Activated naive CD8-positive, alpha-beta T cell (primary cell): ENCODE data around the gene CATSPER3.

Experiments used
- H3K27ac Mint-ChIP-seq: one replicate; pipeline ENCODE4 v1.8.0; 2021; ENCODE audit warnings: mixed read lengths
- H3K27me3 Mint-ChIP-seq: one replicate; pipeline ENCODE4 v1.8.0; 2021; ENCODE audit warnings: mixed read lengths
- H3K36me3 Mint-ChIP-seq: one replicate; pipeline ENCODE4 v1.8.0; 2021; ENCODE audit warnings: mixed read lengths
- H3K4me1 Mint-ChIP-seq: one replicate; pipeline ENCODE4 v1.8.0; 2021; ENCODE audit warnings: low read depth, mixed read lengths
- H3K4me3 Mint-ChIP-seq: one replicate; pipeline ENCODE4 v1.8.0; 2021; ENCODE audit warnings: mild to moderate bottlenecking, mixed read lengths
- H3K9me3 Mint-ChIP-seq: one replicate; pipeline ENCODE4 v1.8.0; 2021; ENCODE audit warnings: low read depth, mixed read lengths

CATSPER3 gene

DNA sequence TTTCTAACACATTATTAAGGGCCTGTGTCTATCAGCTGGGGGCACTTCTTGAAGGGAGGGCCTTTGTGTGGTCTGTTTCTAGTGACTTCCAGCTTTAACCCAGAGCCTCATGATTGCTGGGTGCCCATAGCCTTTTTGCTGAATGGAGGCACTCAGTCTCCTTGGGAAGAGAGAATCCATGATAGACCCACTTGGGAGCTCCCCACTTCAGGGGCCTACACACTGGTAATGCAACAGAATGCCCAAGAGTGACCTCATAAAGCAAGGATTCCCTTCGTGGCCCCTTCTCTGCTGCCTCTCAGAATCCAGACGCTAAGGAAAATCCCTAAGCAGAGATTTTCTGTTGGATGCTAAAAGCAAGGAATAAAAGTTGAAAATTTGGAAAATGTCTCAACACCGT lies at the start of gene CATSPER3:
TSS of gene CATSPER3 (plus strand) at position 301 of the 400 bp plus-strand sequence. CDS start at position 386, 85 bp downstream.
- Mint-ChIP-seq H3K4me3 (no peak within 1 kb of the TSS), H3K27ac (no peak within 1 kb of the TSS), H3K27me3 (no peaks in the 10 kb centered on the region), H3K9me3 (no peaks in the 10 kb centered on the region), H3K36me3 (peaks cover 19% of the 10 kb centered on the region), H3K4me1 (peaks cover 26% of the 10 kb centered on the region)

DNA sequence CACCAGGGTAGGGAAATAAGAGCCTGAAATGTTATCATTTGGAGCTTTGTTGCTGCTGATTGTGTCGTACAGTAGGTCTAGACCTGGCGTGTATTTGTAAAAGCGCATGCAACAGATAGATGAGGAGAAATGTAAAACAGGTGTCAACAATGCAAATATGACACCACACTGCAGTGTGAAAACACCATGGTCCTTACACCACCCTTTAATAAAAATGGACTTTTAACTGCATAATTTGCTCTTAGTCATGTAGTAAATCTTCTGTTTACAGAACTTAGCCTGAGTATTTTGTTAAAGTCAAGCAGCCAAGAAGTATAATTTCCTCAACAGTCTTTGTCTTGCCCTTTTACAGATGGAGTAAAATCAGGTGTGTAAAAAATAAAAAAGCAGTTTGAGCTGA lies 48.8 kb upstream of the CATSPER3 start:
- Mint-ChIP-seq H3K9me3 (no peaks in the 10 kb centered on the region), H3K27me3 (no peaks in the 10 kb centered on the region), H3K4me3 (no peak overlapping the region), H3K36me3 (peaks cover 13% of the 10 kb centered on the region), H3K27ac (peak overlapping the region; percentile 5), H3K4me1 (peaks cover 12% of the 10 kb centered on the region)

DNA sequence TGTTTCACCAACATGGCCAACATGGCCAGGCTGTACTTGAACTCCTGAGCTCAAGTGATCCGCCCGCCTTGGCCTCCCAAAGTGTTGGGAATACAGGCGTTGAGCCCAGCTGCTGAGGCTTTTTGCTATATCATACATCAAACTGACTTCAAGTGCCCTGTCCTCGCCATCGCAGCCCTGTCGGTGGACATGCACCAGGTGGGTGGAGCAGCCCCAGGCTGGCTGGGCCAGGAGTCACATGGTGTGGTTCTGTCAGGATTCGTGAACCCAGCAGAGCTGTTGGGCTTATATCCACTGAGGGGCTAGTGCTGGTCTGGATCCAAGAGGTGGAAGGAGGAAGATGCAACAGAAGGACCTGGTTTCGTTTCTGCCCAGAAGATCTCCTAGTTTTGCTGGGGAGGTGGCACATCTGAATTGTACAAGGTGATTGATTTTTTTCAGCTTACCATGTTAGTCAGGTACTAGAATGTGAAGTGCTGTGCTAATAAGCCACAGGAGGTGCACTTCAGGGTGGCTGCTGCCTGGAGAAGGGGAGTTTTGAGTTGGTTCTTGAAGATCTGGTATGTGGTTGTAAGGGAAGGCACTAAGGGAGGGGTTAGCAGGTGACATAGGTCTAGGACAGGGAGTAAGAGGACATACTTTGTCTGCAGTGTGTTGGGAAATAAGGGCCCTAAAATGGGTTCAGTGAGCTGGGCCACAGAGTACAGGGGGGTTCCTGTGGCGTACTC lies 46.7 kb upstream of the CATSPER3 start:
- Mint-ChIP-seq H3K27me3 (no peaks in the 10 kb centered on the region), H3K36me3 (peaks cover 13% of the 10 kb centered on the region), H3K4me1 (peaks cover 12% of the 10 kb centered on the region), H3K4me3 (no peak overlapping the region), H3K9me3 (no peaks in the 10 kb centered on the region), H3K27ac (peak overlapping the region; percentile 1)

DNA sequence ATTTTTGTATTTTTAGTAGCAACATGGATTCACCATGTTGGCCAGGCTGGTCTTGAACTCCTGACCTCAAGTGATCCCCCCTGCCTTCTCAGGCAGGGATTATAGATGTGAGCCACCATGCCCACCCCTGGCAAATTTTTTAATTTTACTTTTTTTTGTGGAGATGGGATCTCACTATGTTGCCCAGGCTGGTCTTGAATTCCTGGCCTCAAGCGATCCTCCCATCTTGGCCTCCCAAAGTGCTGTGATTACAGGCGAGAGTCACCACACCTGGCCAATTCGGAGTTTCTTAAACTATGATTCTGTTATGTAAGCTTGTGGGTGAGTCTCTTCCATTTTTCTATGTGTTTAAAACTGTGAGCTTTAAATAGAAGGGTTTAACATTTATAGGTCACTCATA lies 35.2 kb upstream of the CATSPER3 start:
- Mint-ChIP-seq H3K36me3 (peaks cover 13% of the 10 kb centered on the region), H3K27me3 (no peaks in the 10 kb centered on the region), H3K4me3 (no peak overlapping the region), H3K27ac (no peak overlapping the region), H3K4me1 (no peaks in the 10 kb centered on the region), H3K9me3 (no peaks in the 10 kb centered on the region)

DNA sequence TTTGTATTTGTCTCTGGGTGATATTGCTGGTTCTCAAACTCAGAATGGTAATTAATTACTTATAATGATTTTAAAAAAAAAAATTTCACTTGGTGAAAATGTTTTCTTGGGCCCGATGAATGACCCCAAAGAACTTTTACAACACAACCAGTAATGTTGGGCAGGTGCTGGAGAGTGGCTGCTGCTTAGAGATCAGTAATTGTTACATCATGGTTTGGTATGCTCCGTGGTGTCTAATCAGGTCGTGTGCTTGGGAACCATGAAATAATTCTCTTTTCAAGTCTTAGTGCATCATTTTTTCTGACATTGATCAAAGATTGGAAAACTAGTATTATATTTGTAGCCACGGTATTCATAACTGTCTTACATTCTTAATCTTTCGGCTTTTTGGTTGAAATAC lies 33.5 kb upstream of the CATSPER3 start:
- Mint-ChIP-seq H3K9me3 (no peaks in the 10 kb centered on the region), H3K36me3 (peaks cover 8% of the 10 kb centered on the region), H3K4me3 (no peak overlapping the region), H3K27ac (no peak overlapping the region), H3K27me3 (no peaks in the 10 kb centered on the region), H3K4me1 (no peaks in the 10 kb centered on the region)

DNA sequence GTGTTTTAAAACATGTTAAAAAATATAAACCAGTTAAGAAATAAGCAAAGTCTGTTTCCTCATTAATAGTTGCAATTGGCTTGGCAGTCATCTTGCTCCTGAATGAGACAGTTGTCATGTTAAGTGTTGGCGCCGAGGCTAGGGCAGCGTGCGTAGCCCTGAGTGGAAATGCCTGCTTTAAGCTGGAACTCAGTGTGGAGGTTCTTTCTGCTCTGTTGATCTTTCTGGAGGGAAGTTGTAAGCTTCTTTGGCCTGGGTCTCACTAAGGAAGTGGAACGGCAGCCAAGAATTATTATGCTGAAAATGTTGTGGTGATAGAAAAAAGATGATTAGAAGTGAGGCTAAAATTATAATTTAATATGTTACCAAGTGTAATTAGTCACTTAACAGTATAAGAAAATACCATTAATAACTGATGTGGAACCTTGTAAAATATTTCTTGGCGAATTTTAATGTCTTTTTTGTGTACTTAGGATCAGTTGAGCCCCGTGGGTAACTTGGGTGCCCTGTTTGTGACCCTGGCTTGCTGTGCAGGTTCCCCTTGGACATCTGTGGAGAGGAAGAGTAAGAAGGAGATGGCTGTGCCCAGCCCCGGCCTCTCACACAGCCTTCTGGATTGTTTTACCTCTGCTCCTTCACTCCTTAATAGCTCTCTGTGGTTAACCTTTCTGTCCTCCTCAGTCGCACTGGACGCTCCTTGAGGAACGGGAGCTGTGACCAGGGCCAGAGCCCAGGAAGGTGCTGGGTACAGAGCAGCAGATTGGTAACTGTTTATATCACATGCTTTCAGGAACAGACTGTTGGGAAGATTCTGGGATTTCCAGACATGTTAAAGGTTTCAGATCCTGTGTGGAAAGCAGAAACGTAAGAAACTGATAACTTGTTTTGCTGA lies 31.8 kb upstream of the CATSPER3 start:
- Mint-ChIP-seq H3K9me3 (no peaks in the 10 kb centered on the region), H3K27me3 (no peaks in the 10 kb centered on the region), H3K4me1 (no peaks in the 10 kb centered on the region), H3K36me3 (peaks cover 6% of the 10 kb centered on the region), H3K4me3 (no peak overlapping the region), H3K27ac (no peak overlapping the region)

DNA sequence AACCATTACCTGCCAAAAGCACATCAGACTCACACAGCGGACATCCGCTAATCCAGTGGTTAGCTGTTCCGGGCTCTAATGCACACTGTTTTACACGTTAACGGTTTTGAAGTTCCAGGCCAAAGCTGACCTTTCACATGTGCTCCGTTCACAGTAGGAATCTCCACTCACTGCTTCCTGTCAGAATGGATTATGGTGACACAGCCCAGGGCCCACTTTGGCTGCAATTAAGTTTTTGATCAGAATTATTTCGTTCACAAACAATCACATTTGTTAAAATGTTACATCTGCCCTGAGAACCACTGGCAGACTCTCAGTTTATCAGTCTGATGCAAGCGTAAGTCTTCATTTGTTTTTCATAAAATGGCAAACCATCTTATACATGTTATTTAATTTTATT lies 30.2 kb upstream of the CATSPER3 start:
- Mint-ChIP-seq H3K9me3 (no peaks in the 10 kb centered on the region), H3K27ac (no peak overlapping the region), H3K36me3 (peaks cover 2% of the 10 kb centered on the region), H3K27me3 (no peaks in the 10 kb centered on the region), H3K4me3 (no peak overlapping the region), H3K4me1 (no peaks in the 10 kb centered on the region)

DNA sequence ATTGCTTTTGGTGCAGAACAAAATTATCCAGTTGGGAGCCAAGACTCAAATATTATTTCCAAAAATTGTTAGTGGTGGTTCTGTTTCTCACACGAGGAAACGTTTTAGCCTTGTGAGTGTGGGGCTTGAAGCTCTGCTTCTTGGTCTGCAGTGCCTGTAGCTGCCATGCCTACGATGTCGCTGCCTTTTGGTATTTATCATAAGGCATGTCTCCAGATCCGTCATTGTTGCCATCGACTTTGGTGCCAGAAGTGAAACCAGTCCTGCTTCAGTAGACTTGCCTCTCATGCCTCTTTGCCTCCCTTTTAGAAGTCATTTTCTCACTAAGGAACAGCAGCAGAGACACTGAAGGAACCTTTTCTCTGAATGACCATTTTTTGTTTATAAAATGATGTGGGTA lies 29.7 kb upstream of the CATSPER3 start:
- H3K27ac Mint-ChIP-seq, result no peak overlapping the region
- H3K4me1 Mint-ChIP-seq, result no peaks in the 10 kb centered on the region
- H3K36me3 Mint-ChIP-seq, result peaks cover 2% of the 10 kb centered on the region

DNA sequence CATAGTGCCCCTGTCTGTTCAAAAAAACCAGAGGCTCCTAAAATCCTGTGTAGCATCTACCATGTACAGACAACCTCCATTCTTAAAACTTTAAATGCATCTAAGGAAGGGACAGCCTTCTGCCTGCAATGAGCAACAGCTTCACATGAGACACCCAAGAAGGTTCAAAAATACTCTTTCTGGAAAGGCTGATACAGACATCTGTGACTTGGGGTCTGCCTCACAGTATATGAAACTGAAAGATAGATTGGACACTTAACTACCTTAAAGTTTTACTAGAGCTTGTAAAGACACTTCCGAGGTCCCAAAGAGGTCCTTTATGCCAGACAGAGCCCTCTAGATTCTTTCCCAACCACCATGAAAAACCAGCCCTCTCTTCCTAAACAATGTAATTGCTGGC lies 28.2 kb upstream of the CATSPER3 start:
- peaks cover 2% of the 10 kb centered on the region for H3K36me3 Mint-ChIP-seq
- H3K4me3 Mint-ChIP-seq, result no peak overlapping the region
- H3K27ac Mint-ChIP-seq, result no peak overlapping the region
- H3K4me1 Mint-ChIP-seq, result no peaks in the 10 kb centered on the region
- no peaks in the 10 kb centered on the region for H3K27me3 Mint-ChIP-seq
- no peaks in the 10 kb centered on the region for H3K9me3 Mint-ChIP-seq

More for the DNA sequence above, 29.7 kb upstream of the CATSPER3 start:
- Mint-ChIP-seq H3K27me3 (no peaks in the 10 kb centered on the region), H3K9me3 (no peaks in the 10 kb centered on the region), H3K4me3 (no peak overlapping the region)

DNA sequence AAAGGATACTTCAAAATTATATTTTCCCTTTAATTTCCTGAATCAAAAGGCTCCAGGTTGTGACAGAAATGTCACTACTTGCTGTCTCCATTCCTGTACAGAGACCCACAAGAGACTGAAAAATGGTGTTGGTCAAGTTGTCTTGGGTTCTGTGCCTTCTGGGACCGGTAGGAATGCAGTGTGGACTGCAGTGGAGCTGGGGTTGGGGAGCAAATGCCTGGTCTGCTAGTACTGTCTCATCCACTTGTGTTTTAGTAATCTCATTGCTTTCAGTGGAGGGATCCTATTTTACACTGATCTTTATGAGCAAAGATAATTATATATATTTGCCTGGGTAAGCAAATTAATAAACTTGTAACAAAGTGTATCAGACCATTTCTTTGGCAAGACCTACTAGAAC lies 24.2 kb upstream of the CATSPER3 start:
- Mint-ChIP-seq H3K4me1 (no peaks in the 10 kb centered on the region), H3K9me3 (no peaks in the 10 kb centered on the region), H3K36me3 (peaks cover 2% of the 10 kb centered on the region), H3K4me3 (no peak overlapping the region), H3K27ac (no peak overlapping the region), H3K27me3 (no peaks in the 10 kb centered on the region)

DNA sequence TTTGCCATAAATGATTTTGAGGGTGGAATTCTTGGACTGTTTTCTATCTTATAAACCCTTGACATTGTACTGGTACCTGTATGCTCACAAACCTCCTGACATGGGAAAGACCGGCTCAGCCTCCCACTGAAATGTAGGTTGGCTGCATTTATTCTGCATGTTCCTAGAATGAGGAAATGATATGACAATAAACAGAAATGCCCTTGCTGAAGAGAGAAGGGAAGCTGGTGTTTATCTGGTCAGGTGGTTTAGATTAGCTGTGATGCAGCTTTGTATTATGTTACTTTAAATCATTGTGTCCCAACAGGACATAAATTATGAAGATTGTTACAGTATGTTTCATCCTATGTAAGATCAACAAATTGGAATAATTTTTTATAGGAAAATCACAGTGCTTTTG lies 23.1 kb upstream of the CATSPER3 start:
- no peak overlapping the region for H3K27ac Mint-ChIP-seq
- H3K4me3 Mint-ChIP-seq, result no peak overlapping the region
- H3K9me3 Mint-ChIP-seq, result no peaks in the 10 kb centered on the region

DNA sequence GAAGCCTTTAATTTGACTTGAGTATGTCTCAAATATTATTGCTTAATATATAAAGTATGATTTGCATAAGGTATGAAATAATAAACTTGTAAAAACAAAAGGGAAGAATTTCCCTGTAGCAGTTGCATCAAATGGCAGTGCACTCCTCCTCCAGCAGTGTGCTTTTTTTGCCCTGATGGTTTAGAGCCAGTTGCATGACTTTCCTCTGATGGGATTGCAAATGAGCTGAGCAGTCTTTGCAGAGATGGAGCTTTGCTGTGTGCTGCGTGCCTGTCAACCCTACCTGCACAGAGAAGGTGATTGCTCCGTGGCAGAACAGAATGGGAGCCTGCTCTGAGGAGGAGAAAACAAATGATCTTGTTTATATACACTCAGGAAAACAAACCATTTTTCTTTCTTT lies 22.7 kb upstream of the CATSPER3 start:
- H3K36me3 Mint-ChIP-seq, result peaks cover 4% of the 10 kb centered on the region
- no peaks in the 10 kb centered on the region for H3K27me3 Mint-ChIP-seq
- H3K4me3 Mint-ChIP-seq, result no peak overlapping the region
- no peak overlapping the region for H3K27ac Mint-ChIP-seq
- no peaks in the 10 kb centered on the region for H3K4me1 Mint-ChIP-seq
- no peaks in the 10 kb centered on the region for H3K9me3 Mint-ChIP-seq

More for the DNA sequence above, 23.1 kb upstream of the CATSPER3 start:
- Mint-ChIP-seq H3K36me3 (peaks cover 2% of the 10 kb centered on the region), H3K27me3 (no peaks in the 10 kb centered on the region), H3K4me1 (no peaks in the 10 kb centered on the region)

DNA sequence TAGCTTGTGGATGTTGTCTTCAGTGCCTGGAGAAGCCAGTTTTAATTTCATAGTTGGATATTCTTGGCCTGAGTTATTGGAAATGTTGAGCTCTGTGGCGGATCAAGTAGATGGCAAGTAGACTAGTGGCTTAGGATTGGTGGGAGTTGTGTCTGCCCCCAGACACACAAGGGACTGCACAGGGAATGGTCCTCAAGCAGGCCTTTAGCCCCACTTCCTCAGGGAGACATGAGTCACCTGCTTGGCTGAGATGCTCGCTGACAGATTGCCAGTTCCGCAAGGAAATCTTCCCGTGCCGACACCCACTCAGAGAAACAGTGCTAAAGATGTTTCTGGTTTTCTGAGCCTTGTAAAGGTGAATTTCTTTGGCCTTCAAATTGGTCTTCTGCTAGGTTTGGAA lies 18.8 kb upstream of the CATSPER3 start:
- H3K9me3 Mint-ChIP-seq, result no peaks in the 10 kb centered on the region
- no peaks in the 10 kb centered on the region for H3K27me3 Mint-ChIP-seq
- no peak overlapping the region for H3K4me3 Mint-ChIP-seq
- H3K27ac Mint-ChIP-seq, result no peak overlapping the region
- no peaks in the 10 kb centered on the region for H3K4me1 Mint-ChIP-seq
- peaks cover 5% of the 10 kb centered on the region for H3K36me3 Mint-ChIP-seq

DNA sequence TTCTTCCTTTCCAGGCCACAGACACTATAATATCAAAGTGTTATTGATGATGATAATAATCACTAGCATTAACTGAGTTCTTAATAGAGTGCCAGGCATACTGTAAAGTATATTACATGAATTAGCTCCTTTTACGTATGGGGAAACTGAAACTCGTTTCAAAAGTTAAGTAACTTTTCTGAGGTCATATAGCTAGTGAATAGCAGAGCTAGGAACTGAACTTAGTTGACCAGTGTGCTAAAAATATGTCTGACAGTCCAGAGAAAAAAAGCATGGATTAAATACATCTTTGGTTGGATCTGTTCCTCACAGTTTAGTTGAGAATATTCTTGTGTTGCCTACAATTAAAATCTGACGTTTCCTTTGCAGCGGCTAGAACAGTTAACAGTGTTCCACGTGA lies 18.4 kb upstream of the CATSPER3 start:
- no peak overlapping the region for H3K4me3 Mint-ChIP-seq
- H3K27ac Mint-ChIP-seq, result no peak overlapping the region
- no peaks in the 10 kb centered on the region for H3K4me1 Mint-ChIP-seq
- peaks cover 7% of the 10 kb centered on the region for H3K36me3 Mint-ChIP-seq
- peaks cover 3% of the 10 kb centered on the region for H3K9me3 Mint-ChIP-seq
- no peaks in the 10 kb centered on the region for H3K27me3 Mint-ChIP-seq

DNA sequence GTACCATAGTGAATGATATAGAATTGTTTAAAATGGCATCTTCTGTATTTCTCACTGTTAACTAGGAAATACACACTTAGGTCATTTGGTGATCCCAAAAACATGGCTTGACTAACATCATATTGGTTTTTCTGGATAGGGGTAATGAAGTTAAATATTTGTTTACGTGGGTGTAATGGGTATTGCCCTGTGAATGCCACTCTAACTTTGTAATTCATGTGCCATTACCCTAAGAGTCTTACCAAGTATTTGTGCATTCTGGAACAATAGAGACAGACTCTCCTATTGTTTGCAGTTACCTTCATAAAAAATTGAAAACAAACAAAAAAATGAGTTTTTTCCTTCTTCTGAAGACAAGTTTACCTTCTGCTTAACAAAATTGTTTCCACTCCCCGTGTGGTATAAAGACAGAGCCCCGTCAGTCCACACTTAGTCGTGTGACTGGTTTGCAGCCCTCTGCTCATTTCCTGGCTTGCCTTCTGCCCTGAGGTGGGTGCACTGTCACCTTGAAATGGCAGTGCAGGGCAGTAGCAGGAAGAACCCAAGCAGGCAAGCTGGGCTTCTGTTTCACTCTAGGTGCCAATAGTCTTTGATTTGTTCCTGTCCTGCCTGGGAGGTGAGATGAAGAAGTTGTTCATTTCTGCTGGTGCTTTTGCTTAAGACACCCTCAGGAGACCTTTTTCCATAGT lies 9.6 kb upstream of the CATSPER3 start:
- no peaks in the 10 kb centered on the region for H3K27me3 Mint-ChIP-seq
- no peak overlapping the region for H3K27ac Mint-ChIP-seq
- H3K36me3 Mint-ChIP-seq, result peaks cover 13% of the 10 kb centered on the region
- H3K4me3 Mint-ChIP-seq, result no peak overlapping the region
- H3K9me3 Mint-ChIP-seq, result peaks cover 7% of the 10 kb centered on the region
- H3K4me1 Mint-ChIP-seq, result peaks cover 5% of the 10 kb centered on the region
